CD14-positive monocyte (primary cell): ENCODE results near the gene PPP2R1B. TPM values are rescaled to one million over a fixed set of nuclear protein-coding genes. Genes with fewer than 3 reads are reported as not detected.
A peak's percentile ranks its signal among the peaks of the same experiment; 100 is the strongest.

Experiments used
- DNase-seq, 3 donors: peaks; one replicate each; pipeline ENCODE4 v3.0.0-alpha.2; 2011 to 2022
- H2AFZ ChIP-seq: 2 replicates; pipeline ENCODE4 v1.6.0; 2012; ENCODE audit warnings: mild to moderate bottlenecking, low read depth, low read length, inconsistent platforms; ENCODE audit not compliant: insufficient read depth, poor library complexity, severe bottlenecking
- H3K27ac ChIP-seq, 2 donors: 1 replicate in 1 of 2; 2 replicates in 1 of 2; pipeline ENCODE4 v1.5.1; 2012 to 2013; ENCODE audit warnings: low read length in 2 of 2, control low read depth in 1 of 2, inconsistent platforms in 1 of 2, low read depth in 1 of 2, mild to moderate bottlenecking in 1 of 2
- H3K27me3 ChIP-seq, 2 donors: one replicate each; pipeline versions ENCODE4 v1.6.0 to v1.6.1; 2011 to 2013; ENCODE audit warnings: low read length in 2 of 2; ENCODE audit not compliant: control insufficient read depth in 2 of 2, insufficient read depth in 2 of 2
- H3K36me3 ChIP-seq, 2 donors: replicated peaks in 1 of 2; 1 replicate in 1 of 2; 2 replicates in 1 of 2; pipeline versions ENCODE4 v1.5.1 to v1.6.1; 2012 to 2013; ENCODE audit warnings: low read length in 2 of 2, control low read depth in 1 of 2, inconsistent platforms in 1 of 2, mild to moderate bottlenecking in 1 of 2; ENCODE audit not compliant: insufficient read depth in 2 of 2, control insufficient read depth in 1 of 2
- H3K4me1 ChIP-seq, 2 donors: 1 replicate in 1 of 2; 2 replicates in 1 of 2; pipeline versions ENCODE4 v1.5.1 to v1.6.1; 2012 to 2013; ENCODE audit warnings: low read length in 2 of 2, control low read depth in 1 of 2, inconsistent platforms in 1 of 2, mild to moderate bottlenecking in 1 of 2, moderate library complexity in 1 of 2; ENCODE audit not compliant: insufficient read depth in 2 of 2, control insufficient read depth in 1 of 2
- H3K4me2 ChIP-seq: replicated peaks from 2 replicates; pipeline ENCODE3; 2012; ENCODE audit warnings: low read length, moderate library complexity, mild to moderate bottlenecking; ENCODE audit not compliant: poor library complexity, severe bottlenecking; ENCODE audit errors: extremely low read depth
- H3K4me3 ChIP-seq, 3 experiments: fragments of 200-600 bp in 1 of 3; sonication (generic) in 1 of 3; replicated peaks in 1 of 3; 1 replicate in 2 of 3; 2 replicates in 1 of 3; pipeline ENCODE4 v1.5.1; 2011 to 2013; ENCODE audit warnings: low read length in 3 of 3, mild to moderate bottlenecking in 3 of 3, control low read depth in 2 of 3, low read depth in 2 of 3, inconsistent platforms in 1 of 3, moderate library complexity in 1 of 3
- H3K79me2 ChIP-seq: 2 replicates; pipeline ENCODE4 v1.6.0; 2012; ENCODE audit warnings: mild to moderate bottlenecking, control low read depth, inconsistent platforms, low read length, moderate library complexity; ENCODE audit not compliant: insufficient read depth
- H3K9ac ChIP-seq: 2 replicates; pipeline ENCODE4 v1.6.0; 2017; ENCODE audit warnings: low read length, mild to moderate bottlenecking; ENCODE audit not compliant: insufficient read depth, poor library complexity, severe bottlenecking
- H3K9me3 ChIP-seq, 2 donors: replicated peaks in 1 of 2; 1 replicate in 1 of 2; 2 replicates in 1 of 2; pipeline versions ENCODE4 v1.5.1 to v1.6.1; 2012 to 2013; ENCODE audit warnings: low read length in 2 of 2, control low read depth in 1 of 2; ENCODE audit not compliant: control insufficient read depth in 1 of 2, insufficient read depth in 1 of 2
- H4K20me1 ChIP-seq: 2 replicates; pipeline ENCODE4 v1.6.0; 2012; ENCODE audit warnings: mild to moderate bottlenecking, low read length, control low read depth, moderate library complexity; ENCODE audit not compliant: insufficient read depth
- H3K27ac Mint-ChIP-seq, 7 donors: one replicate each; pipeline ENCODE4 v1.8.0; 2020; ENCODE audit warnings: mild to moderate bottlenecking in 7 of 7, mixed read lengths in 7 of 7, moderate library complexity in 6 of 7, inconsistent platforms in 2 of 7
- H3K27me3 Mint-ChIP-seq, 3 donors: one replicate each; pipeline ENCODE4 v1.8.0; 2021 to 2022; ENCODE audit warnings: low read depth in 3 of 3, mild to moderate bottlenecking in 3 of 3, mixed read lengths in 3 of 3, moderate library complexity in 3 of 3, inconsistent platforms in 1 of 3
- H3K36me3 Mint-ChIP-seq, 2 donors: one replicate each; pipeline ENCODE4 v1.8.0; 2020; ENCODE audit warnings: mixed read lengths in 2 of 2, inconsistent platforms in 1 of 2, mild to moderate bottlenecking in 1 of 2
- H3K4me1 Mint-ChIP-seq: one replicate; pipeline ENCODE4 v1.8.0; 2020; ENCODE audit warnings: mild to moderate bottlenecking, mixed read lengths
- H3K4me3 Mint-ChIP-seq, 2 donors: one replicate each; pipeline ENCODE4 v1.8.0; 2020; ENCODE audit warnings: mild to moderate bottlenecking in 2 of 2, mixed read lengths in 2 of 2, moderate library complexity in 1 of 2
- H3K9me3 Mint-ChIP-seq, 7 donors: one replicate each; pipeline ENCODE4 v1.8.0; 2020 to 2022; ENCODE audit warnings: mixed read lengths in 7 of 7, mild to moderate bottlenecking in 6 of 7, moderate library complexity in 6 of 7, inconsistent platforms in 2 of 7
- CTCF ChIP-seq: fragments of 200-600 bp; IDR thresholded peaks from one replicate; pipeline ENCODE4 v1.8.0; 2022; ENCODE audit warnings: antibody characterized with exemption, mild to moderate bottlenecking
- WGBS: methylation state at CpG from one replicate; pipeline ENCODE4 v1.1.5; 2013; ENCODE audit warnings: missing lambda C conversion rate; ENCODE audit not compliant: insufficient coverage; 5-methylcytosine and 5-hydroxymethylcytosine counted together
- intact Hi-C, 2 donors: fragments of 100-400 bp; cut with micrococcal nuclease; formaldehyde crosslinking; loops; one replicate each; pipeline versions ENCODE4 v1.15.0 to v1.15.1; 2023
- polyA plus RNA-seq, 3 donors: library from polyadenylated mRNA; depleted of rRNA in 1 of 3; unstranded in 2 of 3; stranded (reverse) in 1 of 3; fragments of 300-500 nt in 2 of 3; fragments of >200 nt in 1 of 3; fragmentation: Illumina TruSeq in 2 of 3; gene quantifications; 1 replicate in 2 of 3; 2 replicates in 1 of 3; pipeline ENCODE4 v1.2.3, GENCODE V29; 2012 to 2021

PPP2R1B gene
- polyA plus RNA-seq, 3 donors: 5.4 to 16.9 (median 11.2) TPM

GRCh38 chr11:111731821-111732220 is 34.4 kb downstream of the PPP2R1B start:
- intact Hi-C loops: no loop called here
- Mint-ChIP-seq H3K36me3 (peaks cover 24 to 29% of the 10 kb centered on the region in 2 donors), H3K9me3 (no peaks in the 10 kb centered on the region), H3K27ac (peak overlapping the region in 2 of 7 donors; percentile 50), H3K4me1 (no peaks in the 10 kb centered on the region), H3K27me3 (peaks cover 0 to 4% (median 0%) of the 10 kb centered on the region in 3 donors), H3K4me3 (no peak overlapping the region)
- no peaks in the 10 kb centered on the region for H3K27me3 ChIP-seq
- no peak for DNase-seq
- H3K36me3 ChIP-seq: peaks cover 7 to 14% of the 10 kb centered on the region in 2 donors
- 97% methylated on average over 5 of the region's 5 CpGs for WGBS
- H3K79me2 ChIP-seq: no peaks in the 10 kb centered on the region
- no peak overlapping the region for H3K9ac ChIP-seq
- H3K27ac ChIP-seq: no peak overlapping the region
- H2AFZ ChIP-seq: no peak overlapping the region
- no peak for TF ChIP-seq CTCF
- no peak overlapping the region for H3K4me2 ChIP-seq
- H3K4me1 ChIP-seq: no peaks in the 10 kb centered on the region
- no peaks in the 10 kb centered on the region for H3K9me3 ChIP-seq
- H3K4me3 ChIP-seq: no peak overlapping the region
- no peaks in the 10 kb centered on the region for H4K20me1 ChIP-seq

- TF ChIP-seq CTCF: no peak
- Mint-ChIP-seq H3K36me3 (peaks cover 31 to 37% of the 10 kb centered on the region in 2 donors), H3K4me1 (no peaks in the 10 kb centered on the region), H3K27me3 (peaks cover 0 to 4% (median 0%) of the 10 kb centered on the region in 3 donors), H3K27ac (no peak overlapping the region), H3K4me3 (no peak overlapping the region), H3K9me3 (no peaks in the 10 kb centered on the region)
- Histone ChIP-seq H3K27me3 (no peaks in the 10 kb centered on the region), H3K4me2 (no peak overlapping the region), H3K9me3 (no peaks in the 10 kb centered on the region), H3K79me2 (no peaks in the 10 kb centered on the region), H3K4me1 (no peaks in the 10 kb centered on the region), H4K20me1 (no peaks in the 10 kb centered on the region), H3K9ac (no peak overlapping the region), H2AFZ (no peak overlapping the region), H3K36me3 (peaks cover 12 to 20% of the 10 kb centered on the region in 2 donors), H3K27ac (no peak overlapping the region), H3K4me3 (no peak overlapping the region)
- 98% methylated on average over 19 of the region's 22 CpGs for WGBS
- intact Hi-C loops: no loop called here
- DNase-seq: no peak
Measured at GRCh38 chr11:111730871-111731591, 35.2 kb downstream of the PPP2R1B start.
